HG03565 (cell line): Measurements from ENCODE around the gene SP100.
A peak's percentile ranks its signal among the peaks of the same experiment; 100 is the strongest.
"Not testable (repeated sequence)": the region's sequence is repeated elsewhere in the genome, so short reads cannot be mapped to it uniquely, and the experiment has no call there.

Experiments used
- ATAC-seq: cut with Tn5 transposase; IDR thresholded peaks from one replicate; pipeline ENCODE4 v1.9.1; 2021; ENCODE audit warnings: mild to moderate bottlenecking, moderate library complexity; ENCODE audit not compliant: unreplicated experiment

The SP100 gene

GRCh38 chr2:230457073-230457768 lies 41.2 kb downstream of the SP100 start:
- ATAC-seq = no peak

GRCh38 chr2:230457793-230458192 lies 41.8 kb downstream of the SP100 start:
- no peak for ATAC-seq

- no peak for ATAC-seq
These were observed 43.2 kb downstream of the SP100 start for GRCh38 chr2:230459216-230459615.

GRCh38 chr2:230471074-230471473 lies 55.1 kb downstream of the SP100 start:
- peak; percentile 62 for ATAC-seq

- ATAC-seq = no peak
These were observed 56.6 kb downstream of the SP100 start for GRCh38 chr2:230472621-230473018.

- peak; percentile 33 for ATAC-seq
These were observed 57.4 kb downstream of the SP100 start for GRCh38 chr2:230473378-230473777.

GRCh38 chr2:230475143-230475542 lies 59.1 kb downstream of the SP100 start:
- no peak for ATAC-seq

GRCh38 chr2:230485801-230486341 lies 69.9 kb downstream of the SP100 start:
- ATAC-seq = no peak

GRCh38 chr2:230491219-230491618 lies 75.2 kb downstream of the SP100 start:
- ATAC-seq = not testable (repeated sequence)

- ATAC-seq = no peak
These were observed 76.1 kb downstream of the SP100 start for GRCh38 chr2:230492107-230492506.

GRCh38 chr2:230494980-230495379 lies 79.0 kb downstream of the SP100 start:
- ATAC-seq = no peak

- ATAC-seq = peak; percentile 65
These were observed 80.9 kb downstream of the SP100 start for GRCh38 chr2:230496891-230497290.

GRCh38 chr2:230498506-230499107 lies 82.6 kb downstream of the SP100 start:
- no peak for ATAC-seq

- no peak for ATAC-seq
These were observed 86.6 kb downstream of the SP100 start for GRCh38 chr2:230502593-230502992.

- no peak for ATAC-seq
These were observed 87.8 kb downstream of the SP100 start for GRCh38 chr2:230503798-230504197.

- peak; percentile 68 for ATAC-seq
These were observed 89.2 kb downstream of the SP100 start for GRCh38 chr2:230505162-230505561.

- no peak for ATAC-seq
These were observed 97.2 kb downstream of the SP100 start for GRCh38 chr2:230512955-230513748.

- no peak for ATAC-seq
These were observed 104.3 kb downstream of the SP100 start for GRCh38 chr2:230520061-230520874.

GRCh38 chr2:230520875-230521155 lies 104.8 kb downstream of the SP100 start:
- ATAC-seq = no peak

- no peak for ATAC-seq
These were observed 105.4 kb downstream of the SP100 start for GRCh38 chr2:230521386-230521785.

GRCh38 chr2:230525682-230526081 lies 109.7 kb downstream of the SP100 start:
- ATAC-seq = no peak
